A549 (cell line): ENCODE measurements around the gene CCNB1IP1. TPM values are rescaled to one million over a fixed set of nuclear protein-coding genes. Genes with fewer than 3 reads are reported as not detected.
"Not testable (repeated sequence)": the region's sequence is repeated elsewhere in the genome, so short reads cannot be mapped to it uniquely, and the experiment has no call there.

Experiments
- ATAC-seq, 2 experiments: fragments of 200-7000 bp in 1 of 2; fragments of >200 bp in 1 of 2; cut with Nextera tagmentation in 1 of 2; cut with Tn5 transposase in 1 of 2; 3 replicates each; pipeline versions ENCODE4 v1.8.0 to v1.9.1; 2018 to 2020; ENCODE audit warnings: mild to moderate bottlenecking in 1 of 2, moderate library complexity in 1 of 2
- CTCF ChIA-PET: fragments of 300-600 bp; sonication (Branson Sonifier 250); formaldehyde crosslinking; extraction: SDS; loops from one replicate; lab custom pipeline; 2021; ENCODE audit warnings: antibody characterized with exemption, inconsistent platforms; lab: Yijun Ruan, JAX
- POLR2A ChIA-PET: fragments of 350-600 bp; formaldehyde crosslinking; extraction: SDS; loops from one replicate; lab custom pipeline; 2021; ENCODE audit warnings: antibody characterized with exemption, inconsistent platforms; lab: Yijun Ruan, JAX
- DNase-seq, 2 experiments: peaks; one replicate each; pipeline versions ENCODE4 v3.0.0 to v3.0.0-alpha.2; 2011 to 2016; ENCODE audit warnings: low read depth in 1 of 2, low spot score in 1 of 2
- FAIRE-seq: peaks from 2 replicates; lab custom pipeline; 2011; peaks lifted over from hg19 to GRCh38; lab: Jason Lieb, UNC
- H3K27ac ChIP-seq, 2 experiments: fragments of >200 bp; sonication (Bioruptor Twin); formaldehyde crosslinking; 3 replicates each; pipeline ENCODE4 v1.5.1; 2016 to 2017
- H3K4me1 ChIP-seq: fragments of >200 bp; sonication (Bioruptor Twin); formaldehyde crosslinking; 3 replicates; pipeline ENCODE4 v1.6.1; 2016
- H3K4me2 ChIP-seq: fragments of >200 bp; sonication (Bioruptor Twin); formaldehyde crosslinking; 3 replicates; pipeline ENCODE4 v1.6.1; 2016
- H3K4me3 ChIP-seq: fragments of >200 bp; sonication (Bioruptor Twin); formaldehyde crosslinking; 3 replicates; pipeline ENCODE4 v1.5.1; 2016
- H3K9me3 ChIP-seq: fragments of >200 bp; sonication (Bioruptor Twin); formaldehyde crosslinking; 3 replicates; pipeline ENCODE4 v1.6.1; 2016
- ATOH8 ChIP-seq: fragments of 250-450 bp; sonication (Bioruptor Pico); IDR thresholded peaks from 2 replicates; pipeline ENCODE4 v1.5.0; 2020; ENCODE audit warnings: low read depth, mild to moderate bottlenecking, moderate library complexity
- BCL3 ChIP-seq: fragments of >200 bp; sonication (Bioruptor Twin); formaldehyde crosslinking; IDR thresholded peaks from 3 replicates; pipeline ENCODE4 v1.6.1; 2016
- BHLHE40 ChIP-seq: IDR thresholded peaks from 2 replicates; pipeline ENCODE4 v1.6.1; 2012; ENCODE audit warnings: low read depth, low read length, inconsistent platforms
- CBX2 ChIP-seq: fragments of 200-600 bp; sonication (generic); IDR thresholded peaks from 2 replicates; pipeline ENCODE4 v1.6.1; 2016; ENCODE audit warnings: low read depth, mild to moderate bottlenecking, borderline replicate concordance
- CHD4 ChIP-seq: fragments of 200-600 bp; sonication (generic); IDR thresholded peaks from 2 replicates; pipeline ENCODE4 v1.6.1; 2016; ENCODE audit warnings: antibody characterized with exemption, mild to moderate bottlenecking, borderline replicate concordance
- EHF ChIP-seq: fragments of 250-450 bp; sonication (Bioruptor Pico); IDR thresholded peaks from 2 replicates; pipeline ENCODE4 v1.5.0; 2020; ENCODE audit warnings: mild to moderate bottlenecking
- EP300 ChIP-seq, 2 experiments: fragments of >200 bp; sonication (Bioruptor Twin); formaldehyde crosslinking; IDR thresholded peaks; 2 replicates in 1 of 2; 3 replicates in 1 of 2; pipeline ENCODE4 v1.6.1; 2016 to 2017
- FOSB ChIP-seq: fragments of 250-450 bp; sonication (Bioruptor Pico); IDR thresholded peaks from 2 replicates; pipeline ENCODE4 v1.5.0; 2020; ENCODE audit warnings: mild to moderate bottlenecking, moderate library complexity
- HES2 ChIP-seq: fragments of >200 bp; sonication (Bioruptor Twin); formaldehyde crosslinking; IDR thresholded peaks from 2 replicates; pipeline ENCODE4 v1.6.1; 2016
- HMGXB4 ChIP-seq: fragments of 250-450 bp; sonication (Bioruptor Pico); IDR thresholded peaks from 2 replicates; pipeline ENCODE4 v1.5.0; 2021; ENCODE audit warnings: mild to moderate bottlenecking, moderate library complexity, borderline replicate concordance
- HOXB13 ChIP-seq: fragments of 250-450 bp; sonication (Bioruptor Pico); IDR thresholded peaks from 2 replicates; pipeline ENCODE4 v1.5.0; 2020; ENCODE audit warnings: low read depth, mild to moderate bottlenecking, moderate library complexity
- HOXB5 ChIP-seq: fragments of 250-450 bp; sonication (Bioruptor Pico); IDR thresholded peaks from 2 replicates; pipeline ENCODE4 v1.5.0; 2020; ENCODE audit warnings: mild to moderate bottlenecking, moderate library complexity
- KDM5A ChIP-seq: fragments of 200-600 bp; sonication (generic); IDR thresholded peaks from 2 replicates; pipeline ENCODE4 v1.6.1; 2016; ENCODE audit warnings: antibody characterized with exemption, mild to moderate bottlenecking
- MAFK ChIP-seq: fragments of 450-650 bp; IDR thresholded peaks from 2 replicates; pipeline ENCODE4 v1.6.1; 2014; ENCODE audit not compliant: partially characterized antibody
- RARB ChIP-seq: fragments of 250-450 bp; sonication (Bioruptor Pico); IDR thresholded peaks from 2 replicates; pipeline ENCODE4 v1.8.0; 2021; ENCODE audit warnings: mild to moderate bottlenecking, moderate library complexity
- RCOR1 ChIP-seq: fragments of 150-350 bp; IDR thresholded peaks from 2 replicates; pipeline ENCODE4 v1.6.1; 2014; ENCODE audit warnings: antibody characterized with exemption, low read length, low read depth
- RFX5 ChIP-seq: fragments of 450-650 bp; IDR thresholded peaks from 2 replicates; pipeline ENCODE4 v1.7.1; 2014; ENCODE audit warnings: antibody characterized with exemption, mild to moderate bottlenecking, moderate library complexity
- SMC3 ChIP-seq: fragments of >200 bp; sonication (Bioruptor Twin); formaldehyde crosslinking; IDR thresholded peaks from 3 replicates; pipeline ENCODE4 v1.6.1; 2018; ENCODE audit warnings: inconsistent platforms
- TFCP2L1 ChIP-seq: fragments of 250-450 bp; sonication (Bioruptor Pico); IDR thresholded peaks from 2 replicates; pipeline ENCODE4 v1.5.0; 2021; ENCODE audit warnings: mild to moderate bottlenecking
- TP53 ChIP-seq: fragments of 250-450 bp; sonication (Bioruptor Pico); IDR thresholded peaks from 2 replicates; pipeline ENCODE4 v1.5.0; 2021; ENCODE audit warnings: mild to moderate bottlenecking, moderate library complexity
- ZFP36 ChIP-seq: fragments of 450-650 bp; IDR thresholded peaks from 2 replicates; pipeline ENCODE4 v1.6.1; 2014; ENCODE audit warnings: borderline replicate concordance; ENCODE audit not compliant: partially characterized antibody
- WGBS: methylation state at CpG from one replicate; pipeline ENCODE4 v1.1.6; 2017; ENCODE audit errors: missing lambda C conversion rate; 5-methylcytosine and 5-hydroxymethylcytosine counted together
- polyA plus RNA-seq, 4 experiments: library from polyadenylated mRNA; depleted of rRNA in 3 of 4; stranded (reverse); fragments of >200 nt; fragmentation: RNase III in 1 of 4; extraction: RNeasy Plus Mini Kit Qiagen cat#74134 plus additional on column Dnase treatment in 1 of 4; gene quantifications; 2 replicates in 3 of 4; 3 replicates in 1 of 4; pipeline ENCODE4 v1.2.3, GENCODE V29; 2011 to 2017
- TF ChIP-seq, protein P1 (sequence below): IDR thresholded peaks from 2 replicates; pipeline ENCODE4 v1.6.1; 2012
- TF ChIP-seq, protein P2 (sequence below): fragments of >200 bp; sonication (Bioruptor Twin); formaldehyde crosslinking; IDR thresholded peaks from 3 replicates; pipeline ENCODE4 v1.5.1; 2016

Gene CCNB1IP1
- polyA plus RNA-seq, 2 of the 4 experiments (the other 2 are of a cell fraction) = 30.8 to 121 TPM

DNA sequence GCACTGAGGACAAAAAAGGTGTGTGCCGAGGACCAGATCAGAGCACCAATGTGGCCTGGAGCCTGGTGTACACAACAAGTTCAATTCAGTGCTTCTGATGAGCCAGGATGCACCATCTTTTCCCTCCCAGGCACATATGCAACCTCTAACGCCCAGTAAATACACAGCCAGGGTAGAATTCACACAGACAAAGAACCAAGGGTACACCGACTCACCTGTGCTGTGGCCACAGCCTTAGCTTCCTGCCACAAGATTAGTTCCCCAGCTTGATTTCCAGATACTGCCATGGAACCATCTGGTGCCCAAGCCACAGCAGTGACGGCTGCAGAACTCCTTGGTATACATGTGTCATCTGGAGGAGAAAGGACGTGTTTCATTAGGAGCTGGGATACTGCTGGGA lies 39.7 kb upstream of the CCNB1IP1 start:
- Histone ChIP-seq H3K9me3 (no peaks in the 10 kb centered on the region), H3K4me1 (no peaks in the 10 kb centered on the region), H3K4me3 (no peak overlapping the region), H3K4me2 (no peak overlapping the region), H3K27ac (no peak overlapping the region)
- TF ChIP-seq, protein P1, sequence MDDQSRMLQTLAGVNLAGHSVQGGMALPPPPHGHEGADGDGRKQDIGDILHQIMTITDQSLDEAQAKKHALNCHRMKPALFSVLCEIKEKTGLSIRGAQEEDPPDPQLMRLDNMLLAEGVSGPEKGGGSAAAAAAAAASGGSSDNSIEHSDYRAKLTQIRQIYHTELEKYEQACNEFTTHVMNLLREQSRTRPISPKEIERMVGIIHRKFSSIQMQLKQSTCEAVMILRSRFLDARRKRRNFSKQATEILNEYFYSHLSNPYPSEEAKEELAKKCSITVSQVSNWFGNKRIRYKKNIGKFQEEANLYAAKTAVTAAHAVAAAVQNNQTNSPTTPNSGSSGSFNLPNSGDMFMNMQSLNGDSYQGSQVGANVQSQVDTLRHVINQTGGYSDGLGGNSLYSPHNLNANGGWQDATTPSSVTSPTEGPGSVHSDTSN = no peak
- TF ChIP-seq BCL3 (no peak), EHF (CRISPR knock-in tag) (no peak), HMGXB4 (CRISPR knock-in tag) (no peak), KDM5A (no peak), EP300 (IDR thresholded peaks at IDR 0.05) (no peak), CHD4 (no peak), HOXB5 (no peak), CBX2 (no peak)
- POLR2A ChIA-PET = no interaction called here
- DNase-seq (no peak), FAIRE-seq (no peak), ATAC-seq (no peak)
- 79% methylated on average over 5 of the region's 5 CpGs for WGBS
- CTCF ChIA-PET = interaction anchor here (0.8 to 1.2 kb wide), 2 partner anchors 23 to 32 kb away, joined by 3 read pairs; no protein-coding TSS in a partner anchor

DNA sequence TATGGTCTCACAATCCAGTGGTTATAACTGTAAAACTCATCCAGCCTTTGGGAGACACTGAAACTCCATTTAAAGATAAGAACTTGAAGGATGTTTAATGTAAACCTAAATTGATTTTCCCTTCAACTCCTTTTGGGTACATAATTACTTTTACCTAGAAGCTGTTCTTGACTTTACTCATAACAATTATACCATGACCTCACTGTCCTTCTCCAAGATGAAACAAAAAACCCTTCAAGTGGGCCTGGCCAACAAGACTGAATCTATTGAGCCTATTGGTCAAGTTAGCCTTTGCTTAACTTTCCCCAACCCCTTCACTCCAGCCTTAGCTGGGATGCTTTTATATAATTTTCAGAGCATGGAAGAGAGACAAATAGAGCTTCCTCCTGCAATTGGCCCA lies 32.8 kb upstream of the CCNB1IP1 start:
- H3K4me2 ChIP-seq = no peak overlapping the region
- H3K9me3 ChIP-seq = no peaks in the 10 kb centered on the region
- H3K27ac ChIP-seq = no peak overlapping the region
- ChIA-PET POLR2A (no interaction called here), CTCF (no interaction called here)
- no peaks in the 10 kb centered on the region for H3K4me1 ChIP-seq
- TF ChIP-seq RCOR1 = no peak
- DNase-seq = no peak
- no peak overlapping the region for H3K4me3 ChIP-seq
- FAIRE-seq = peak; percentile 46
- ATAC-seq = no peak

GRCh38 chr14:20358474-20358873 lies 25.4 kb upstream of the CCNB1IP1 start:
- H3K27ac ChIP-seq, H3K9me3 ChIP-seq, FAIRE-seq, H3K4me2 ChIP-seq, POLR2A ChIA-PET, H3K4me3 ChIP-seq, H3K4me1 ChIP-seq, DNase-seq, CTCF ChIA-PET, ATAC-seq: not testable (repeated sequence)
- 88% methylated on average over 3 of the region's 3 CpGs for WGBS

- WGBS = 74% methylated on average over 3 of the region's 3 CpGs
- Histone ChIP-seq H3K9me3 (no peaks in the 10 kb centered on the region), H3K4me1 (0 out of 3 replicates have a peak, but pooled peaks cover 3% of the 10 kb centered on the region), H3K4me2 (no peak overlapping the region), H3K27ac (no peak overlapping the region), H3K4me3 (no peak overlapping the region)
- FAIRE-seq = no peak
- ChIA-PET POLR2A (interaction anchor here (2.1 kb wide), 1 partner anchor 13 kb away, joined by 6 read pairs; the partner anchor contains the start of gene PARP2), CTCF (interaction anchor here (0.9 to 1.5 kb wide), 3 partner anchors 13 to 29 kb away, joined by 3 to 4 read pairs (median 3); partner anchors contain the start of gene PARP2)
- DNase-seq = no peak
- no peak for ATAC-seq
- TF ChIP-seq RCOR1 (no peak), MAFK (no peak), BHLHE40 (no peak), TFCP2L1 (no peak), HES2 (no peak), ATOH8 (no peak), ZFP36 (no peak), RARB (CRISPR knock-in tag) (no peak), TP53 (CRISPR knock-in tag) (no peak), HOXB5 (no peak), HOXB13 (CRISPR knock-in tag) (no peak), RFX5 (no peak), SMC3 (no peak), FOSB (CRISPR knock-in tag) (no peak)
- TF ChIP-seq, protein P2, sequence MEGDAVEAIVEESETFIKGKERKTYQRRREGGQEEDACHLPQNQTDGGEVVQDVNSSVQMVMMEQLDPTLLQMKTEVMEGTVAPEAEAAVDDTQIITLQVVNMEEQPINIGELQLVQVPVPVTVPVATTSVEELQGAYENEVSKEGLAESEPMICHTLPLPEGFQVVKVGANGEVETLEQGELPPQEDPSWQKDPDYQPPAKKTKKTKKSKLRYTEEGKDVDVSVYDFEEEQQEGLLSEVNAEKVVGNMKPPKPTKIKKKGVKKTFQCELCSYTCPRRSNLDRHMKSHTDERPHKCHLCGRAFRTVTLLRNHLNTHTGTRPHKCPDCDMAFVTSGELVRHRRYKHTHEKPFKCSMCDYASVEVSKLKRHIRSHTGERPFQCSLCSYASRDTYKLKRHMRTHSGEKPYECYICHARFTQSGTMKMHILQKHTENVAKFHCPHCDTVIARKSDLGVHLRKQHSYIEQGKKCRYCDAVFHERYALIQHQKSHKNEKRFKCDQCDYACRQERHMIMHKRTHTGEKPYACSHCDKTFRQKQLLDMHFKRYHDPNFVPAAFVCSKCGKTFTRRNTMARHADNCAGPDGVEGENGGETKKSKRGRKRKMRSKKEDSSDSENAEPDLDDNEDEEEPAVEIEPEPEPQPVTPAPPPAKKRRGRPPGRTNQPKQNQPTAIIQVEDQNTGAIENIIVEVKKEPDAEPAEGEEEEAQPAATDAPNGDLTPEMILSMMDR = no peak
Observed at GRCh38 chr14:20356422-20356821, 23.3 kb upstream of the CCNB1IP1 start.
